ENCODE results near the gene GYS2.

Gene GYS2

DNA sequence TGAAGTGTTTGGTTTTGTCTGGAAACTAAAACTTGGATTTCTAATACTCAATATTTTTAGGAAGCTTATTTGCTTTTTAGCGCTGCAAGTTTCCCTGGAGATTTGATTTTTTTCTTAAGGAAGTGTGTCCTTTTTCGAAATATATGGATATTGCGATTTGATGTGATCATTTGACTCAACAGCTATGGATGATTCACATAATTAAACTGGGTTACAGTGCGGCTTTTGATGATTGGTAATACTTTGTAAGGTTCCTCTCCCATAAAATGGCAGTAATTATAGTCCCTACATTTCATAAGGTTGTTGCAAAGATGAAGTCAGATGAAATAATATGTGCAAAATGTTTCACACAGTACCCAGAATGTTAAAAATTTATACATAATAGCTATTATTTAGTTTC lies 39.9 kb upstream of the GYS2 start:
- no peak for TF ChIP-seq CTCF (IDR thresholded peaks at IDR 0.05; ENCODE audit: low read depth, low read length)
- H3K9me3 ChIP-seq: no peaks in the 10 kb centered on the region

GRCh38 chr12:21643758-21644157 lies 39.1 kb upstream of the GYS2 start:
- Histone ChIP-seq H3K36me3 (peaks cover 93% of the 10 kb centered on the region), H3K27me3 (no peaks in the 10 kb centered on the region), H3K4me3 (ENCODE audit: low read depth, low read length) (no peak overlapping the region), H3K4me1 (peaks cover 9% of the 10 kb centered on the region), H3K9me3 (no peaks in the 10 kb centered on the region)
- TF ChIP-seq CTCF (IDR thresholded peaks at IDR 0.05; ENCODE audit: low read depth, low read length): no peak
- no peak for DNase-seq

More for the DNA sequence above, 39.9 kb upstream of the GYS2 start:
- H3K4me1 ChIP-seq: peaks cover 9% of the 10 kb centered on the region
- DNase-seq: no peak
- no peak overlapping the region for H3K4me3 ChIP-seq (ENCODE audit: low read depth, low read length)
- peaks cover 93% of the 10 kb centered on the region for H3K36me3 ChIP-seq
- no peaks in the 10 kb centered on the region for H3K27me3 ChIP-seq

GRCh38 chr12:21642707-21643389 lies 38.2 kb upstream of the GYS2 start:
- H3K36me3 ChIP-seq: peaks cover 93% of the 10 kb centered on the region
- TF ChIP-seq CTCF (IDR thresholded peaks at IDR 0.05; ENCODE audit: low read depth, low read length): no peak
- DNase-seq: no peak

GRCh38 chr12:21638054-21638891 lies 33.6 kb upstream of the GYS2 start:
- no peaks in the 10 kb centered on the region for H3K4me1 ChIP-seq
- H3K36me3 ChIP-seq: peaks cover 92% of the 10 kb centered on the region
- DNase-seq: no peak
- no peaks in the 10 kb centered on the region for H3K27me3 ChIP-seq
- no peak overlapping the region for H3K4me3 ChIP-seq (ENCODE audit: low read depth, low read length)
- TF ChIP-seq CTCF (IDR thresholded peaks at IDR 0.05; ENCODE audit: low read depth, low read length): no peak
- H3K9me3 ChIP-seq: no peaks in the 10 kb centered on the region

More at GRCh38 chr12:21642707-21643389, 38.2 kb upstream of the GYS2 start:
- Histone ChIP-seq H3K9me3 (no peaks in the 10 kb centered on the region), H3K4me1 (peaks cover 9% of the 10 kb centered on the region), H3K27me3 (no peaks in the 10 kb centered on the region), H3K4me3 (ENCODE audit: low read depth, low read length) (no peak overlapping the region)

GRCh38 chr12:21634245-21634644 lies 29.6 kb upstream of the GYS2 start:
- DNase-seq: no peak
- no peaks in the 10 kb centered on the region for H3K4me1 ChIP-seq
- no peak for TF ChIP-seq CTCF (IDR thresholded peaks at IDR 0.05; ENCODE audit: low read depth, low read length)
- no peaks in the 10 kb centered on the region for H3K27me3 ChIP-seq
- H3K9me3 ChIP-seq: no peaks in the 10 kb centered on the region
- peaks cover 55% of the 10 kb centered on the region for H3K36me3 ChIP-seq
- no peak overlapping the region for H3K4me3 ChIP-seq (ENCODE audit: low read depth, low read length)

DNA sequence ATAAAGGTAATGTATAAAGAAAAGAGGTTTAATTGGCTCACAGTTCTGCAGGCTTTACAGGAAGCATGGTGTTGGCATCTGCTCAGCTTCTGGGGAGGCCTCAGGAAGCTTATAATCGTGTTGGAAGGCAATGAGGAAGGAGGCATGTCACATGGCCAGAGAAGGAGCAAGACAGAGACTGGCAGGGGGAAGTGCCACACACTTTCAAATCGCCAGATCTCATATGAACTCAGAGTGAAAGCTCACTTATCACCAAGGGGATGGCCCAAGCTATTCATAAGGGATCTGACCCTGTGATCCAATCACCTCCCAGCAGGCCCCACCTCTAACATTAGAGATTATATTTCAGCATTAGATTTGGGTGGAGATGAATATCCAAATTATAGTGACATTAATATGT lies 26.7 kb upstream of the GYS2 start:
- no peak for DNase-seq
- H3K9me3 ChIP-seq: no peaks in the 10 kb centered on the region
- no peak for TF ChIP-seq CTCF (IDR thresholded peaks at IDR 0.05; ENCODE audit: low read depth, low read length)
- H3K36me3 ChIP-seq: peaks cover 26% of the 10 kb centered on the region
- no peaks in the 10 kb centered on the region for H3K4me1 ChIP-seq
- H3K27me3 ChIP-seq: no peaks in the 10 kb centered on the region
- no peak overlapping the region for H3K4me3 ChIP-seq (ENCODE audit: low read depth, low read length)

Measured in BE2C (cell line).